Mammary epithelial cell (primary cell): ENCODE data around the gene TSR2.

ENCODE experiments used
- CTCF ChIP-seq, 2 donors: IDR thresholded peaks in 1 of 2; conservative IDR thresholded peaks in 1 of 2; 2 replicates each; pipeline ENCODE4 v1.5.1; 2011 to 2012; ENCODE audit warnings: inconsistent platforms in 2 of 2, low read length in 2 of 2, mild to moderate bottlenecking in 2 of 2, control low read depth in 1 of 2, low read depth in 1 of 2; ENCODE audit not compliant: insufficient read depth in 1 of 2; ENCODE audit errors: extremely low read depth in 1 of 2
- EZH2 ChIP-seq: IDR thresholded peaks from 2 replicates; pipeline ENCODE4 v1.6.1; 2012; ENCODE audit warnings: low read length, inconsistent platforms, borderline replicate concordance

GRCh38 chrX:54447461-54447860 is 7.3 kb downstream of the TSR2 start:
- peak; percentile 12 to 21 for TF ChIP-seq CTCF (conservative IDR thresholded peaks at IDR 0.05 in 1 of 2, IDR thresholded peaks at IDR 0.05 in 1 of 2; ENCODE audit: extremely low read depth in 1 of 2, insufficient read depth in 1 of 2, low read depth in 1 of 2, low read length in 2 of 2)
- TF ChIP-seq EZH2, result no peak
